ENCODE data around the gene ST3GAL4.

Gene ST3GAL4

DNA sequence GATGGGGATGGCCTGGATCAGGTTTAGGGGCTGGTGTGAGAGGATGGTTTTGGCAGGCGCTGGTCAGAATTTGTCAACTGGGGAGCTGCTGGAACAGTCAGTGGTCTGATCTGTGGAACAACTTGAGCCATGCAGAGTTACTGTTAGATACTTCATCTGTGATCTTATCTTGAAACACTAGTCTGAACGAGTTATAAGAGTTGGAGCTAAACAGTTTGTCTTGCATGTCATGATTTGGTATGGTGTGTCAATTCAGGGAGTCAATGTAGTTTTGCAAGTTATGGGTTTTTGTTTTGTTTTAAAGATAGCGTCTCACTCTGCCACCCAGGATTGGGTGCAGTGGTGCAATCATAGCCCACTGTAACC is 54.1 kb downstream of the ST3GAL4 start:
- no peak for DNase-seq

GRCh38 chr11:126410649-126411048 is 55.2 kb downstream of the ST3GAL4 start:
- DNase-seq = no peak

DNA sequence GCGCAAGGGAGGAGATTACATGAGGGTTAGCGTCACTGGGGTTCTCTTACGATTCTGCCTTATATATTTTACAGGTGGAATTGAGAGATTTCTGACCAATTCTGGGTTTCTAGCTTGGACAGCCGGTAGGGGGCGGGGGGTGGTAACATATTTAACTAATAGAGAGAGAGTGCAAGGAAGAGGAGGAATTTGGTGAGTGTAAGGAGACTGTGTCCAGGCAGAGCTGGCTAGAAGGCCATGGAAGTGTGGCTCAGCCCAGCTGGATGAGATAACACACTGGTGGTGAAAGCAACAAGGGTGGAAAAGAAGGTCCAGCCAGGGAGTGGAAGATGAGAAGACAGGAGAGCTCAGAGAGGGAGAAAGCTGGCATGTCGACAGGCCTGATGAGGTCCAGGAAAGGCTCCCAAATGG is 56.5 kb downstream of the ST3GAL4 start:
- no peak for DNase-seq

DNA sequence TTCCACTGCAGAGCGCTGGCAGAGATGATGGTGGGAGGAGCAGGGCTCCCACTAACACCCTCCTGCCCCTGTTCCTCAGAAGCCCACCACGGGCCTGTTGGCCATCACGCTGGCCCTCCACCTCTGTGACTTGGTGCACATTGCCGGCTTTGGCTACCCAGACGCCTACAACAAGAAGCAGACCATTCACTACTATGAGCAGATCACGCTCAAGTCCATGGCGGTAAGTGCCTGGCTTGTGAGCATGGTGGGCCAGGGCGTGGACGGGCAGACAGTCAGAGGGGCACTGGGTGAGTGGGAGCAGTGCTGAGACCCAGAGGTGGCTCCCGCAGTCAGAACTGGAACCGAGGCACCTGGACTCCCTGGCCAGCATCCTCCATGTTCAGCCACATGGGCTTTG is 57.9 kb downstream of the ST3GAL4 start:
- DNase-seq = no peak

- no peak for DNase-seq
Measured at GRCh38 chr11:126413843-126414405, 58.4 kb downstream of the ST3GAL4 start.

- DNase-seq = no peak
Measured at GRCh38 chr11:126414615-126415014, 59.1 kb downstream of the ST3GAL4 start.

DNA sequence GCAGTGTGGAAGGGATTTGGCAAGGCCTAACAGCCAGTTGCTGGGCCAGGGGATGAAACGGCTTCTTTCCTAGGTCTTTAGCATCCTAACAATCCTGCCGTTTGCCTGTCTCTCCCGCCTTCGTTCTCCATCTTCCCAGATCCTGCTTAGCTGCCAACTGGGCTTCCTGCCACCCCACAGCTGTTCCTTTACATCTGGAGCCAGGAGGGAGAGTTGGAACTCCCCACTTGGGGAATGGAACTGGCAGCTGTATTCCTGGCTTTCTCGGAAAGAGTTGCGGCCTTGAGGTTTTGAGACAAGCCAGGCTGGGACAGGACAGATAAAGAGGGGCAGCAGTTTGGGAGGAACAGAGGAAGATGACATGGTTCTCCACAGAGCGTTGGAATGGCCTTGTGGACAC is 59.6 kb downstream of the ST3GAL4 start:
- DNase-seq = no peak

- DNase-seq = no peak
Measured at GRCh38 chr11:126415669-126416420, 60.4 kb downstream of the ST3GAL4 start.

DNA sequence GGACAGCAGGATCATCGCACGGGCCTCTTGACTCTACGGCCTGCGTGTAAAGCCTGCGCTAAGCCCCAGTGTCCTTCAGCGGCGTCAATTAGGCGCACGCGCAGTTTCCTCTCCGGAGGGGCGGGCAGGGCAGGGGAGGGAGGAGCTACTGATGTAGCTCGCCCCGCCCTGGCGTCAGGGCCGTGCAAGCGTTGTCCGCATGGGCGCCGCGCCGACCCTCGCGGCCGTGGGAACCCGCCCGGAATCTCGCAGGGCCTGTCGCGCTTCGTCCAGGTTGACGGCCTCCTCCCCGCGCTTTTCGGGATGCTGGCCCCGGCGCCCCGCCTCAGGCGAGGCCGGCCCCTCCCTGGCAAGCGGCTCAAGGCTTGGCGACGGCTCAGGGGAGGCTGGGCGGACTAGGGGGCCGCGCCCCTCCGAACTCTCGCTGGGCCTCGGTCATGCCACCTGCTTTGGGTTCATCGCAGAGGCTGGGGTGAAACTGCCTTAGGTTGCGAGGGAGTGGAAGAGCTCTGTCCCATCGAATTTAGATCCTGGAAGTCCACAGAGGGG is 61.1 kb downstream of the ST3GAL4 start:
- DNase-seq = no peak

DNA sequence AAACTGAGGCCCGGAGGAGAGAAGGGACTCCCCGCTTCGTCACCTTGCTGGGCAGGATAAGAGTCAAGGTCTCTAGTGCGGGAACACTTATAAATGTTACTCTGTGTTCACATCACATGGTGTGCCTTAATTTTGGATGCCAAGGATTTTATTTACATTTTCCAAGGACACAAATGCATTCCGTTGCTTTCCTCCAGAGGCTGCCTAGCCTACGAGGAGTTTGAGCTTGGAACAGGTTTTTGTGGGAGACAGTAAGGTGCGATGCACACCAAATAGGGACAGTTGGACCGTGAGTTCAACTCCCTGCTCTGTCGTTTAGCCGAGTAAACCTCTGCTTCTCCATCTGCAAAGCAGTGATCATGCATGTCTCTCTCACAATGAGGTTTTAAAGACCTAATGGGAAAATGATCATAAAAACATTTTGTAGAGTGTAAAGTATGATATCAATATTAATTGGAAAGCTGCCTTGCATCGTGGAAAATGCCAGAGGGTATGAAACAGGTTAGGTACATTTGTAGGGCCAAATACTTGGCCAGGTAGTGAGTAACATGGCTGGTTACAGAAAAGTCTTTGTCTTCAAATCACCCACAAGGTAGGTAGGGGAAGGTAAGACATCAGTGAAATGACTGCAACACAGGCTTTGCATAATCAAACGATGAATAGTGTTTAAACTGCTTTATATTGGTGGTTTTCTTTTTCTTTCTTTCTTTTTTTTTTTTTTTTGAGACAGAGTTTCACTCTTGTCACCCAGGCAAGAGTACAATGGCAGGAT is 61.8 kb downstream of the ST3GAL4 start:
- no peak for DNase-seq

GRCh38 chr11:126418887-126419286 is 63.4 kb downstream of the ST3GAL4 start:
- no peak for DNase-seq

GRCh38 chr11:126419801-126420697 is 64.6 kb downstream of the ST3GAL4 start:
- DNase-seq = peak; percentile 94

GRCh38 chr11:126420698-126421256 is 65.3 kb downstream of the ST3GAL4 start:
- no peak for DNase-seq

- DNase-seq = no peak
Measured at GRCh38 chr11:126421271-126421671, 65.8 kb downstream of the ST3GAL4 start.

- DNase-seq = no peak
Measured at GRCh38 chr11:126422446-126422845, 67.0 kb downstream of the ST3GAL4 start.

GRCh38 chr11:126423154-126423553 is 67.7 kb downstream of the ST3GAL4 start:
- no peak for DNase-seq

DNA sequence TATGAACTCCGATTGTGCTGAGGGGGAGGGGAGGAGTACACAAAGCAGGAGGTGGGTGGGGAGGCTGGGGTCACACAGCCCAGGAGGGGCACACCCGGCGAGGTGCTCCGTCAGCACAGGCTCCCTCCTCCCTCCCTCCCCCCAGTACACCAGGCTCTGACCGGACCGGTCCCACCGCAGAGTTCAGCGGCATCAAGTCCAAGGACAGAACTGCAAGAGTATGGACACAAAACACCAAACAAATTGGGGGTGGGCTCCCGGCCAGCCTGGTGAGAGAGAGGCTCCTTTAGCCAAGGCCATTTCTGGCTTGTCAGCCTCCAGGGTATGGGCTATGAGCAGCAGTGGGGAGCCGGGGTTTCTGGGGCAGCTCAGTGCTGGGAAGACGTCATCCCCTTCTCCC is 68.3 kb downstream of the ST3GAL4 start:
- DNase-seq = no peak

DNA sequence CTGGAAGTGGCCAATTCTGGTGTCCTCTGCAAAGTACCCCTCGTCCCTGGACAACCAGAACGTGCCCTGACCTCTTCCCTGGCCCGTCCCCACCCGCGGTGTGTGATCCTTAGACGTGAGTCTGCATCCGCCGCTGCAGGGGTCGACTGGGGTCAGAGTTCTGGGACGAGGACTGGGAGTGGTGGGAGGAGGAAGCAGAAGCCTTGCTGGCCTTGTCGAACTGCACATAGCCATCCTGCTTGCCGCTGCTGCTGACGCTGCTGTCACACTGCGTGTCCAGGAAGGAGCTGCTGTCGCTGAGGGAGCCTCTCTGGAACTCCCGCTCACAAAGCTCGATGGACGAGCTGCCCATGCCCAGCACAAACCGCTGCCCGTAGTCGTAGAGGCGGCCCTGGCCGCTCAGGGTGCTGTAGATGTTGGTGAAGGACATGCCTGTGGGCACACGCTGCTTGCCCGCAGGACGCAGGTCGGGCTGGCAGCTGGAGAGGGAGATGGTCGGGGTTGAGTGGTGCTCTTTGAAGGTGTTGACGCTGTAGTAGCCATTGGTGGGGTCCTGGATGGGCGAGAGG is 69.1 kb downstream of the ST3GAL4 start:
- no peak for DNase-seq

- DNase-seq = no peak
Measured at GRCh38 chr11:126426106-126426505, 70.6 kb downstream of the ST3GAL4 start.

DNA sequence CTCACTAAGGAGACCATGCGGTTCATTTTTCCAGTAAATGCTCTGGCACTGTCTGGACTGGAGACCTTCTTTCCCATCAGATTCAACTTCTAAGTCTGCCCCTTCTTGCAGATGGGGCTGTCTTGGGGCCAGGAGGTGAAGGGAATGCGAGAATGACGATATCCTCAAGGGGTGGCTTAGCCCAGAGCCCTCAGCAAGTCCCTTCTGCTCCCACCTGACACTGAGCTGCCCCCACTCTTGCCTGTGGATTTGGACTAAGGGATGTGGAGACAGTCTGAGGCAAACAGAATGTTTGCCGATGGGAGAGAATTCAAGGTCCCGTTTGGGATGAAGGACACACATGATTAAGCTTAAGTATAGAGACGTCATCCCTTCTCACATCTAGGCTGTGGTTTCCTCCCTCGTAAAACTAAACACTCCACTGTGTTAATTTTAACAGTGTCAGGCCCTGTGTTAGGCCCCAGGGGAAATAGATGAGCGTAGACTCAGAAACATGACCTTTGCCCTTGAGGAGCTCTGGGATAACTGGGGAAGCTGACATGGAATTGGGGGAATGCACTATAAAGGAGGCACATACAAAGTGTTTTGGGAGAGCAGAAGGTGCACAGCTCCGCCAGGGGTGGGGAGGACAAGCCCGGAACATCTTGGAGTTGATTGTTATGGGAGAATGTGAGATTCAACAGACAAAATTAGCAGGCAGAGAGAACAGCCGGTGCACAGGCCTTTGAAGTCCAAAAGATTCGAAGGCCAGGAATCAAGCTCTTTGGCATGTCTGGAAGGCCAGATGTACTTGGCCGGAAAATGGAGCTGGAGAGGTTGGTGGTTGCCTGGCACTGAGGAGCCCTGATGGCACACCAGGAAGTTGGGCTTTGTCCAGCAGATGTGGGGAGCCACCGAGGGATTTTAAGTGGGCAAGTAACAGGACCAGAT is 71.6 kb downstream of the ST3GAL4 start:
- peak; percentile 11 for DNase-seq

Data from MV-4-11 (cell line).